Epithelial cell of esophagus (primary cell): ENCODE results near the gene HSF5.

Experiments used
- DNase-seq: peaks from one replicate; pipeline ENCODE4 v3.0.0; 2010; ENCODE audit warnings: low read depth
- H3K4me3 ChIP-seq: 2 replicates; pipeline ENCODE4 v1.5.1; 2011; ENCODE audit warnings: mild to moderate bottlenecking, low read length, control low read depth
- CTCF ChIP-seq: IDR thresholded peaks from 2 replicates; pipeline ENCODE4 v1.5.1; 2011; ENCODE audit warnings: low read depth, mild to moderate bottlenecking, low read length, control low read depth, inconsistent platforms; ENCODE audit not compliant: insufficient read depth; ENCODE audit errors: missing control alignments

HSF5 gene

DNA sequence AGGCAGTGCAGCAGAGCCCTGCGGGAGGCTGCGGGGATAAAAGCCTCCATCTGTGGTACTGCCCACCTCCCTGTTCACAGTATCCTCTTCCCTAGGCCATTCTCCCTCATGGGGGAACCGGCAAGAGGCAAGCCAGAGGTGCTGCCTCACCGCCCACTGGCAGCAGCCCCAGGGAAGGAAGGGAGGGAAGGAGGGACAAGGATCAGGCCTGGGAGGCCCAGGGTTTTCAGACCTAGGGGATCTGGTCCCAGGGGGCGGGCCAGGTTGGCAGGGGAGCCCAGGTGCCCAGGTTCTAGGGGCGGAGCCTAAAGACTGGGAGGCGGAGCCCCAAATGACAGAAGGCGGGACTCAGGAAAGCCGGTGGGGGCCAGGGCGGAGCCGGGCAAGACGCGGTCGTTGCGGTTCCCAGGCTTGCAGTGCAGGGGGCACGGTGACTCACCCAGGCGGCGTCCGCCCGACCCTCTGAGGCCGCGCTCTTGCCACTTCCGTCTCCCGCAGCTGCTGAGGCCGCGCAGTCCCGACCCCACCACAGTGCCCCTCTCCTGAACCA is 29.2 kb upstream of the HSF5 start:
- no peak for TF ChIP-seq CTCF
- DNase-seq: no peak
- H3K4me3 ChIP-seq: peak overlapping the region; percentile 74

DNA sequence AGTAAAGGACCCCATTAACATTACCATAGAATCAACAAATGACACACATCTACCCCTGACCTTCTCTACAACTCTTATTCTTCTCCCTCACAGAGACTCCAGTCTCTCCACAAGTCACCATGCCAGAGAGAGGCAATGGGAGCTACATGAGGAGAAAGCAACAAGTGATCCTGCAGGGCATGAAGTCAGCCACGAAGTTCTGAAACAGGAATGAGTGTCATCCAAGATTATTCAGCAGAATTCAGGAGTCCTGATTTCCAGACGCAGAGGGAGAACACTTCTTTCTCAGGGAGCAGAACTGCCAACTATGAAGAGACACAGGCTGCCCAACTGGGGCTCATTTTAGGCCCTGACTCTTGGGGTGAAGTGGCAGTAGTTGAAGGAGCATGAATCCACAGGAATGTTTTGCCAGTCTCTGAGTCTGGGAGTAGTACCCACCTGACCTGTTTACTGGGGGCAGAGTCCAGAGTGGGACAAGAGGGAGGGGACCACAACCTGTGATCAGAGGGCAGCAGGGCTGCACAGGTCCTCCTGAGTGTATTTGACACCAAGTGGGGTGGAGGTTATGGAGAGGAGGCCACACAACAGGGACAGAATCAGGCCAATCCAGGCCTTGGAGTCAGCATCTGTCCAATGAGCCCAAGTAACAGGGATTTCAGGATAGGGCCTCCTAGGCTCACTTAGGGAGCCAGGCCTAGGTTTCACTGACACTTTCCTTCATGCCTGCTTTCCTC is 28.6 kb upstream of the HSF5 start:
- no peak for TF ChIP-seq CTCF

GRCh38 chr17:58515286-58515685 is 27.1 kb upstream of the HSF5 start:
- DNase-seq: no peak
- H3K4me3 ChIP-seq: no peak overlapping the region
- no peak for TF ChIP-seq CTCF

More for the DNA sequence above, 28.6 kb upstream of the HSF5 start:
- no peak for DNase-seq
- H3K4me3 ChIP-seq: peak overlapping the region; percentile 74

DNA sequence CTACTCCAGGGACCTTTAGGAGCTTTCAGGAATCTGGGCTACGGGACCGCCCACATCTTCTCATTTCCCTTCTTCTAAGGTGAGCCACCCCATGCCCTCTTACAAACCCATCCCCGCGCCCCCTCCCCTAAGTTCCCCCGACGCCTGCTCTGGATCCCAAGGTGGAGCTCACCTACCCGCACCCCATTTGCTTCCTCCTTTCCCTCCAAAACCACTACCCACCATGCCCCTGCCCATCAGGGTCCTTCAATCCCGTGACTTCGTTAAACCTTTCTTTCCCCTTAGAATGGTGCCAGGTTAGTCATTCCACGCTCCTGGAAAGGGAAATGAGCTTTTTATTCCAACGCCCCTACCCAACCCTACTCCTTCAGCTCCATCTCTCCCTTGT is 26.6 kb upstream of the HSF5 start:
- peak overlapping the region; percentile 85 for H3K4me3 ChIP-seq
- DNase-seq: no peak
- no peak for TF ChIP-seq CTCF

DNA sequence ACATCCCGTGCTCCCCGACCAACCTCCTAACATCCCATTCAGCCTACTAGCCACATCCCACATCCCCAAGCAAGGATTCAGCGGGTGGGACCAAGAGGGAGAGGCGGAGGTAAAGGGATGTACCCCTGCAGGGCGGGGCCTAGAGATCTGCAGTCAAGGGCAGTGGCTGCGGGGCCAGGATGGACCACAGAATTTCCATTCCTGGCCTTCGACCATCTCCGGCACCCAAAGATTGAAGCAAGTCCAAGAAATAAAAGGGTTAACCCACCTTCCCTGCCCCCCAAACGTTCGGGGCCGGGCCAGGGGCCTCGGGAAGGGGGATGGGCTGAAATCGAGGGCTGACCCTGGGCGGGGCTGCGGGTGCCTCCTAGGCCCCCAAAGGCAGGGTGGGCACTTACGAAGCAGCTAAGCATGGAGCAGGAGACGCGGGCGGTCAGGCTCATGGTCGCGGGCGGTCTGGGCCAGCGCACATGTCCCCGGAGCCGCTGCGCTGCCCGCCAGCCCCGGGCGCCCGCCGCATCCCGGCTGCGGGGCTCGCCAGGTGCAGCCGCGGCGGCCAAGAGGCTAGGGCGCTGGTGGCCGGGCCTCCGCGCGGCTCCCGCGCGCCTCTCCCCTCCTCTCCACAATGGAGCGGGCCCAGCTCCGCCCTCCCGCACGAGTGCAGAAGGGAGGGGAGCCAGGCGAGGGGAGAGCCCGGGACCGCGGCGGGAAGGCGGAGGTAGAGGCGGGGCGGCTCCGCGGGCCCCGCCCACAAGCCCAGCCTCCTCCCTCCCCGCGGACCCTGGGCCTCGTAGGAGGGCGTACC is 26.0 kb upstream of the HSF5 start, which contains the start of gene MTMR4:
MTMR4 (minus strand) TSS at position 674 of the 805 bp plus-strand sequence; CDS start at position 443, 231 bp downstream.
- peak within 1 kb of the TSS; percentile 85 for H3K4me3 ChIP-seq
- TF ChIP-seq CTCF: no peak
- DNase-seq: peak; percentile 83

DNA sequence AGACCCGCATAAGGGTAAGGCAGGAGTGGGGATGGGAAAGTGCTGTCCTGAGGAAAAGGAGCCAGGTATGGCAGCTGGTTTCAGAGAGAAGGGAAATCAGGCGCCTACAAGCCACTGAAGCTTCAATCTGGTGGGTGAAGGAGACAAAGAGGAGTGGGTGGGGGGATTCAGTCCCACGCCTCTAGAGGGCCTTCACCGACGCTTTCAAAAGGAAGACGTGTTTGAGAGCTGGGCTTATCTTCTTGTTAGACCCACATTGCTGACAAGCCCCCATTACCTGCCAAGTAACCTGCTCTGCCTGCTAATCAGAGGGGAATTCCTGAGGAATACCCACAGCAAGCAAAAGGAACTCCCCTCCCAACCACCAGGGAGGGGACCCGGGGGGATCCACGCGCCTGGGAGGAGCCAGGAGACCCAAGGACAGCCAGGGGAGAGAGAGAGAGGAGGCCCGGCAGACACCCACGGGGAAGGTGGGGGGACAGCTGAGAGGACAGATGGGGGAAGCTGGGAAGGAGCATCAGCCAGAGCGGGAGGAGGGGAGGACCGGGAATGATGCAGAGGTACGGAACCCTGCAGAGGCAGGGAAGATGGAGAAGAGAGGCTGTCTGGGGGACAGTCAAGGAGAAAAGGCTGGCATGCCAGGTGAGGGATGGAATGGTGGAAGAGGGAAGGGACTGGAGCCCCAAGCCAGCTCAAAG is 25.2 kb upstream of the HSF5 start:
- peak overlapping the region; percentile 85 for H3K4me3 ChIP-seq
- no peak for TF ChIP-seq CTCF
- no peak for DNase-seq
